T47D (cell line): ENCODE data around the gene NEDD9.
A peak's percentile ranks its signal among the peaks of the same experiment; 100 is the strongest.

Experiments
- DNase-seq, 2 experiments: peaks; one replicate each; pipeline versions ENCODE4 v3.0.0 to v3.0.0-alpha.2; 2011 to 2012; ENCODE audit warnings: low read depth in 1 of 2, low spot score in 1 of 2
- JUND ChIP-seq: IDR thresholded peaks from 2 replicates; pipeline ENCODE4 v1.6.1; 2012; ENCODE audit warnings: low read depth
- in situ Hi-C: cut with HindIII; loops from 2 replicates; pipeline ENCODE4 v1.10.0; 2016; ENCODE audit warnings: low sequenced_read_pairs, low pct_unique_long_range_greater_than_20kb

NEDD9 gene

DNA sequence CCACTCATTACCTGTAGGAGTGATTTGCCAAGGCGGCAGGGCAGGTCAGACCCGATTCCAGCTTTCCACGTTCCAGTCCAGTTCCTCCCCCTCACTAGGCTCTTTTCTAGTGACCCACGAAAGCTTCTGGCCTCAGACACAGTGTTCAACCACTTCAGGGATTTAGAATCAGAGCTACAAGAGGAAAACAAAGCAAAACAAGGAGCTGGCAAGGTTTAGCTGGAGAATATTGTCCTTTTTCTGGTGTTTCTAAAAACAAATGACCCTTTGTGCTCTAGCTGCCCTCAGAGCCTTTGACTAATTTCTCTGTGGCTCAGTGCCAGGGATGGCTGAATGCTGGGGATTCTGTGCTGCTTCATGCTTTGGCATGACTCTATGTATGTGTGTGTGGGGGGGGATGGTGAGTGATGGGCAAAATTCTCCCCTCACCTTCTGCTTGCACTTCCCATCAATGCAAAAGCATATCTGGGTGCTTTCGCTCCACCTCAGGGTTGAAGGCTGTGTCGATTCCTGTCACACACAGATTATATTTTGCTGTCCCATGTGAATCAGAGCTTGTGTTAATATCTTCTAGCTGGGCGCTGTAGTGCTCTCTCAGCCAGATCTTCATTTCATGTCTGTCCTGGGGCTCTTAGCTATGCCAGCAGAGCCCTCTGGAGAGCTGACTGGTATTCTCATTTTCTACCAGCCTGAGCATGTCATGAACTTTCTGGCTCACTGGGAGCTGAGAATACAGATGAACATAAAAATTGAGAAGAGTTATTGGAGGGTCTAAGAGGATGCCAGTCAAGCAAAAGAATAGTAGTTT is 19.3 kb upstream of the NEDD9 start:
- DNase-seq: peak in 1 of 2 experiments; percentile 35
- in situ Hi-C loops: no loop called here
- TF ChIP-seq JUND: no peak

DNA sequence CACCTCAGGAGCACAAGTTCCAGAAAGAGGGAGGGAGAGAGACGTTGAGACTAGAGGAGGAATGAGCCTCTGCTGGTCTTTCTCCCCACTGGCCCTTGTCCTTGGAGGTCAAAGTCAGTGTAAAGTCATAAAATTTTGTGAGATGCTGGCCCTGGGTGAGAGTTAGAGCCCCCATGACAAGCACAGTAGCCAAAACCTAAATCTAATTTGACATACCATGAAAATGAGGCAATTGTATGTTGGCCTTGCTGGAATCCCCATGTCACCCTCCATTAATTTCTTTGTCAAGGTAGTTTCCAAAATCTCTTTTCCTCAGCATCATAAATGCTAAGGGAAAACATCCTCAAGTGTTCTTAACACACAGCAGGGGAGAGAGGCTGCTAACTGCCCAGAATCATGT is 17.6 kb upstream of the NEDD9 start:
- no peak for DNase-seq
- no peak for TF ChIP-seq JUND
- in situ Hi-C loops: no loop called here

GRCh38 chr6:11248974-11249761 is 16.7 kb upstream of the NEDD9 start:
- DNase-seq: peak in 1 of 2 experiments; percentile 27
- no peak for TF ChIP-seq JUND
- in situ Hi-C loops: no loop called here

DNA sequence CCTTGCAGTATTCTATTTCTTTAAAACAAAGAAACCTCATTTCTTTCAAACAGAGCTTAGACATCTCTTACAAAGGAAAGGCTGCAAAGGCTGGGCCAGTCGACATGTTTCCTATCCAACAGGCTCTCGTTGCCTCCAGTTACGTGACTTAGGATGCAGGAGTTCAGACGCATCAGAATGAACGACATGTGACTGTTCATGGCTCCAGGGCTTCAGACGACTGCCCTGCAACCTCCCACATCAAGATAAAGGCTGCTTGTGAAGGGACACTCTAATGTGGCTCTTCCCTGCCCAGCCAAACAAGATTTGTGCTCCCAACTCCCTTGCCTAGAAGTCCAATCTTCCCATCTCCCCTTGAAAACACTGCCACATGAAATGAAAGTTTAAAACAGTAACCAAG is 14.3 kb upstream of the NEDD9 start:
- TF ChIP-seq JUND: no peak
- in situ Hi-C loops: no loop called here
- DNase-seq: no peak

- in situ Hi-C loops: no loop called here
- TF ChIP-seq JUND: no peak
- DNase-seq: no peak
Observed at GRCh38 chr6:11245381-11246256, 13.2 kb upstream of the NEDD9 start.

DNA sequence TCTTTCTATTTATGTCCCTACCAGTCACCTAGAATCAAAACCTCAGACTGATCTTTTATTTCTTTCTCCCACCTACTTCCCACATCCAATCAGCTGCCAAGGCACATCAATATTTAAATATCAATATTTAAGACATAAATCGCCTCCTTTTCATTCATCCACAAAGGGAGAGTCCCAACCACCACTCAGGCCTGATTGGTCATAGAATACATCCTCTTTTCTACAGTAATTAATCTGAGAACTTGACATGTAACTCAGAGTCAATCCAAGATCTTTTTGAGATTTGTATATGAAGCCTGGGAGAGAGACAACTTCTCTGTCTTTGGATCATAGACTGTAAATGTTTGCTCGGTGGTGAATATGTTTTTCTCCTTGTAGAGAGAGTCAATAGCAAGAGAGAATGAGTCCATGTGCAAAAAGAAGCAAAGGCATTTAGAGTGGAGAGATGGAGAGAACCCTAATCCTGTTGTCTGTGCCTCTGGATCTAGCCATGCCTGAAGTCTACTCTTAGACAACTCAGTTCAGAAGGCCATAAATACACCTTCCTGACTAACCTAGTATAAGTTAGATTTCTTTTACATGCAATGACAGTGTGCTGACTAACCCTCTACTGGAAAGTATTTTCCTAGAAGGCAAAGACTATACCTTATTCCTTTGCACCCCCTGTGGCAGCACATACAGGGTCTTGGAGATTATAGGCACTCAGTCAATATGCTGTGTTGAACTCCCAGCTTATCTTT is 12.1 kb upstream of the NEDD9 start:
- in situ Hi-C loops: no loop called here
- no peak for DNase-seq
- no peak for TF ChIP-seq JUND

GRCh38 chr6:11243861-11244260 is 11.4 kb upstream of the NEDD9 start:
- TF ChIP-seq JUND: no peak
- DNase-seq: no peak

DNA sequence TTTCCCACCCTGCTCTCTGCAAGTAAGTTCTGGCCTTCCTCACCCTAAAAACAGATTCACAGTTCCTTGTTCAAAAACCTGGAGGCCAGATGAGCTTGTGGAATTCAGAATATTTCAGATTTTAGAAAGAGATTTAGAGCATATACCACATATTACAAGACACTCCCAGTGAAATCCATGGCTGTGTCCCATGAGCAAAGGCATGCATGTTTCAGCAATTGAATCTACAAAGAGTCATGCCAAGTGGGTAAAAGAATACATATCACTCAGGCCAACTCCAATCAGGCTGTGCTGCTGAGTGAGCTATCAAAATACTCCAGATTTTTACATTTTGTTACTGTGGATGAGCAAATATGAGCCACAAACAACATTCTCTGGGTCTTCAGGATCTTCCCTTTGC is 10.2 kb upstream of the NEDD9 start:
- in situ Hi-C loops: no loop called here
- TF ChIP-seq JUND: no peak
- DNase-seq: peak in 1 of 2 experiments; percentile 35

More at GRCh38 chr6:11243861-11244260, 11.4 kb upstream of the NEDD9 start:
- in situ Hi-C loops: no loop called here

- in situ Hi-C loops: no loop called here
- TF ChIP-seq JUND: no peak
- DNase-seq: peak in 1 of 2 experiments; percentile 32
Observed at GRCh38 chr6:11241793-11242201, 9.3 kb upstream of the NEDD9 start.

DNA sequence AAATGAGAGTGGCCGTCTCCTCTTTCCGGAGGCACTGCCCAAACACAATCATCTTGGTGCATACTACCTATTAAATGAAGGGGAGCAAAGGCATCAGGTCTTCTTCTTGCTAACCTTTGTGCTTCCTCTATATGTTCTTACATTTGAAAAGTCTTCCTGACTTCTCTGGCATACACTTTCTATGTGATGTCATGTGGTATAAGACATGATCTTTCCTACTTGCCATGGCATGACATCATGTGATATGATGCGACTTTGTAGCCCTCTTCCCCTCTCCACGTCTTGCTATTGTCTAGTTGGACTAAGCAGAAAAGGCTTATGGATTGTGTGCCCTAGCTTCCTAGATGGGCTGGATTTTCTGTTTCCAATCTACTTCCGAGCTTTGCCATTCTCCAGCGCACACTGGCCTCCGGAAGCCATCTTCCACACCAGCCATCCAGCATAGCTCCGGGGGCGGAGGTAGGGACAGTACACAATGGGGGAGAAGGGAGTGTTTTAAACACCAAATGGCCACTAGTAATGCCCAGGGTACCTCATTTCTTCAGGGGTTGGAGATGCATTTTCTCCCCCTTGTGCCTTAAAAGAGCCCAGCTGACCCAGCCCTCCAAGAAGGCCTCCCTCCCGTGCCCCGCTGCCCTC is 8.8 kb upstream of the NEDD9 start:
- DNase-seq: no peak
- in situ Hi-C loops: no loop called here
- no peak for TF ChIP-seq JUND

DNA sequence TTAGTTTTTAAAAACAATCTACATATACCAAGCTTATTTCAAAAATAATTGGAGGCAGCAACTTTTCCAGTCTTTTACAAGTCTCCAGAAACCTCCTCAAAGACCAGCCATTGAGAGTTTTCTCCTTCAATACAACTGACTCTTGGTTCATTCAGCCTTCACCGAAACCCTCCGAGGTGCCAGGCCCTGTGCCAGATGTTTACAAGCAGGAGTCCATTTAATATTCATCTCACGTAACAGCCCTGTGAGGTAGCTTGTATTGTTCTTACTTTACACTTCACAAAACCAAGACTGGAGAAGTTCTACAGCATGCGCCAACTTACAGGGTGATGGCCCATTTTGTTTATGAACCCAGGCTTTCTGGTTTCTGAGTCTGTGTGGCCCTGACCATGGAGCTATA is 5.5 kb upstream of the NEDD9 start:
- no peak for DNase-seq
- in situ Hi-C loops: no loop called here
- no peak for TF ChIP-seq JUND
